Medulla oblongata (tissue), 1 donor: ENCODE results near the gene AVPR2.

Source experiments
- DNase-seq: peaks from one replicate; pipeline ENCODE4 v3.0.0-alpha.2; 2015; ENCODE audit errors: extremely low spot score

The AVPR2 gene

GRCh38 chrX:153932220-153932915, 27.9 kb downstream of the AVPR2 start:
- no peak for DNase-seq

DNA sequence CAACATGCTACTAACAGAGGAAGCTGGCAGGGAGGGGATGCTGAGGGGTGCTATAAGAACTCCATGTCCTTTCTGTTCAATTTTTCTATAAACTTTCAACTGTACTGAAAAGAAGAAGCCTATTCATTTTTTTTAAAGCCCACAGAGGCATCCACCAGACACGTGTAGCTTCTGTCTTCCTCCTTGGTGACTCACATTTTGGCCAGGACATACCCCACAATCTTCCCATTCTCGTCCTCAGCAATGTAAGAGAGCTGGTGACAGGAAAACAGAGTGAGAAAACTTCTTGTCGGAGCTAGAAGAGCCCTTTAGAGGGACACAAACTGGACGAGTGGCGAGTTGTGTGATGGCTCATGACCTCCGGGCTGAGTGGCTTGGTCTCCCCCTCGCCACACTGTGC, 29.3 kb downstream of the AVPR2 start:
- DNase-seq = no peak

DNA sequence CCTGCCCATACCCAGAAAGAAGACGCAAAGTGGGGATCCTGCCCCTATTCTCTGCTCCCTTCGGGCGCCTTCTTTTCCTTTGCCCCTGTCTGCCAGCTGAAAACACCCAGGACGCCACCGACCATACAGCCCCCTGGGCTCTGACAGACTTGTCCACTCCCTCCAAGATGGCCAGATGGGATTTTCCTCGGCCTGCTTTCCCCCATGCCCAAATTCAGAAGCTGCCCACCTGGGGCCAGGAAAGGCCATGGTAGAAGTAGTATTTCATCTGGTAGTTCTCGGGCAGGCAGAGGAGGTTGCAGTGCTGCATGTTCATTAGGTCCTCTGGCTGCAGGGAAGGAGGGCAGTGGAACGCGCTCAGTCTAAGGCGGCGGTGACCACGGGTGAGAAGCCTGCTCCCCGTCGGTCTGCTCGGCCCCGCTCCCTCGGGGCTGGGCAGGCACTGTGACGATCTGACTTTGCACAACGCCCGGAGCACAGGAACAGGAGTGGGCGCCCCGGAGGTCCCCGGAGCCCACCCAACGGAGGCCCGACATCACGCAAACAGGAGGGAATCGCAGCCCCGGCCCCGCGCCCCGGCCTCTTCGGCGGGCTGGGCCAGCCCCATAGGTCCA, 29.8 kb downstream of the AVPR2 start:
- DNase-seq = no peak

DNA sequence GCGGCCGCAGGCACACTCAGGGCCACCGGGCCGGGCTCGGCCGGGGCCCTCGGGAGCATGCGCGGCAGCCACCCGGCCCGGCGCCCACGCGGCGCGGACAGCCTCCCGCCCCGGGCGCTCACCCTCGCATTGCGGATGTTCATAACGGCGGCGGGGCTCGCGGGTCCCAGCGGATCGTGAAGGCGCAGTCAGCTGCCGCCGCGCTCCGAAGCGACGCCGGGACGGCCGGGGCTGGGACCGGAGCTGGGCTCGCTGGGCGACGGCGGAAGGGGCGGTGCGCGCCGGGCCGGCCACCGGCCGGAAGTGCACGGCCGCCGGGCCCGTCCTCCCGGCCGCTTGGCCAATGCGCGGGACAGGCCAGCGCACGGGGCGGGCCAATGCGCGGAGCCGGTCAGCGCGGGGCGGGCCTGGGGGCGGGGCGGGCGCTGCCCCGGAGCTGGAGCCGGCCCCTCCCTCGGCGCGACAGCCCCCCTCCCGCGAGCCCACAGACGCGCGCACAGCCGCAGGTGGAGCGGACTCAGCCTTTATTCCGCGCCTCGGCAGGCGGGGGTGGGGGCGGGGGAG, 30.4 kb downstream of the AVPR2 start, which contains the start of gene NAA10:
Gene NAA10, minus strand, starts transcription at position 276 of the 564 bp plus-strand sequence. Its CDS starts 133 bp downstream, at position 143.
- peak; percentile 58 for DNase-seq

GRCh38 chrX:153935326-153935851, 30.9 kb downstream of the AVPR2 start:
- no peak for DNase-seq

DNA sequence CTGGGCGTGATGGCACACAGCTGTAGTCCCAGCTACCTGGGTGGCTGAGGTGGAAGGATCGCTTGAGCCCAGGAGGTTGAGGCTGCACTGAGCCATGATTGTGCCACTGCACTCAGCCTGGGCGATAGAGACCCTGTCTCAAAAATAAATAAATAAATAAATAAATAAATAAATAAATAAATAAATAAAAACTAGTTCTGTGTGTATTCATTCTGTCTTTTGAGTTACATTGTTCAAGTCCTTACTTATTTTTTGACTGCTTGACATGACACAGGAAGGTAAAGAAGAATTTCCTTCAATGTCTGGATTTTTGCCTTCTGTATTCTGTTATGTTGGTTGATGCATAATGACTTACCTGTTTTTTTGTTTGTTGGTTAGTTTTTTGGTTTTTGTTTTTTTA, 32.6 kb downstream of the AVPR2 start:
- no peak for DNase-seq

DNA sequence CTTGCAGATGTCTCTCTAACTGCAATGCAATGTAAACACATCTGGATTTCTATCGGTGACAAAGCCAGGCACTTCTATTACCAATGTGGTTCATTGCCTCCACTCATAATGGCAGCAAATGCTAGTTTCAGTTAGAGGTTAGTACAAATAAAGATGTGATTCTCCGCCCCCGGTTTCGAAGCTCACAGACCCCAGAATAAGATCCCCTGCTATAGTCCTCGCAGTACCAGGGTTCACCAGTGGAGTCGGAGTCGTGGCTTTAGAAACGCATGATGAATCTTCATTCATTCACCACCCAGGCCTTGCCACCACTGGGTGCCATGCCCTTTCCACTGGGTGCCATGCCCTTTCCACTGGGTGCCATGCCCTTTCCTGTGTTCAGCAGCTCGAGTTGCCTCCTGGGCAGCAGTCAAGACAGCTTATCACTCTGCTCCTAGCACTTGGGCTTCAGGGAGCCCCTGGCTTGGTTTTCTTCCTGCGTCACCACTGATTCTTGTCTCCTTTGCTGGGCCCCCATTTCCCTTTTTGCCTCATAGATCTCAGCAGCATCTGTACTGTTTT, 33.8 kb downstream of the AVPR2 start:
- no peak for DNase-seq

GRCh38 chrX:153939573-153939972, 35.1 kb downstream of the AVPR2 start:
- DNase-seq = no peak

DNA sequence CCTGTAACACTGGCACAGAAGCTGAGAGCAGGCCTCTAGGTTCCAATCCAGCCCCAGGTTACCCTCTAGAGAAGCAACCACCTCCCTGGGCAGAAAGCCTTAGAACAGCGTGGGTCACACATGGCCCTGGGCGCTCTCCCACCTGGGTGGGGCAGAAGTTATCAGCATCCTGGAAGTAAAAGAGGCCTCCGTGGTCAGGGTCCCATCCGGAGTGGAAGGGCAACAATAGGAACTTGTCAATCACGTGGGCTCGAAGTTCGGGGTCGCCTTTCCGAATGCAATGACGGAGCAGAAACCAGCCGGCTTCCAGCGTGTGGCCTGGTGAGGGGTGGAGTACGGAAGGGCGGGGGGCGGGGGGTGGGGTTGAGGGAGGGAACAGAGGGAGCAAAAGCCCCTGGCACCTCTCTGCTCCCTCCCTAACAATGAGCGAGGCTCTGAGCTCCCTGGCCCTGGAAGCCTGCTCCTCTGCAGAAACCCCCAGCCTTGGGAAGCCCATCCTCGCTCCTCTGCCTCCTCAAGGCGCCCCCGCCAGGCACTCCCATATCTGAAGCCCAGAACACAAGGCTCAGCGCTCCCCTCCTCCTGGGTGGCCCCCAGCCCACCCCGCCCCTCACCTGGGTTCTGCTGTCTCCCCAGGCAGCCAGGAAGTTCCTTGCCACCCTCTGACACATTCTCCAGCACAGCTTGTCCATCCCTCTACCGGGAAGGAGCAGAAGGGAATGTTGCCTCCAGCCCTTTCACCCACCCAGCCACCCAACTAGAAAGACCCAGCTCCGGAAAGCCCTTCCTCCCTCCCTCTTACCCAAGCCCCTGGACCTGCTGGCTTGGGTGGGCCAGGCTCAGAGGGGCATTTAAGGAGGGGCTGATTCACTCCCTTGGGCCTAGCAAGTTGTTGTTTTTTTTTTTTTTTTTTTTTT, 37.1 kb downstream of the AVPR2 start:
- no peak for DNase-seq

GRCh38 chrX:153944140-153944799, 39.8 kb downstream of the AVPR2 start, which contains the start of gene RENBP:
RENBP (minus strand) TSS chrX:153944643; CDS start chrX:153944610, 33 bp downstream.
- peak; percentile 59 for DNase-seq

- DNase-seq = no peak
Measured at GRCh38 chrX:153944800-153945150, 40.3 kb downstream of the AVPR2 start.

DNA sequence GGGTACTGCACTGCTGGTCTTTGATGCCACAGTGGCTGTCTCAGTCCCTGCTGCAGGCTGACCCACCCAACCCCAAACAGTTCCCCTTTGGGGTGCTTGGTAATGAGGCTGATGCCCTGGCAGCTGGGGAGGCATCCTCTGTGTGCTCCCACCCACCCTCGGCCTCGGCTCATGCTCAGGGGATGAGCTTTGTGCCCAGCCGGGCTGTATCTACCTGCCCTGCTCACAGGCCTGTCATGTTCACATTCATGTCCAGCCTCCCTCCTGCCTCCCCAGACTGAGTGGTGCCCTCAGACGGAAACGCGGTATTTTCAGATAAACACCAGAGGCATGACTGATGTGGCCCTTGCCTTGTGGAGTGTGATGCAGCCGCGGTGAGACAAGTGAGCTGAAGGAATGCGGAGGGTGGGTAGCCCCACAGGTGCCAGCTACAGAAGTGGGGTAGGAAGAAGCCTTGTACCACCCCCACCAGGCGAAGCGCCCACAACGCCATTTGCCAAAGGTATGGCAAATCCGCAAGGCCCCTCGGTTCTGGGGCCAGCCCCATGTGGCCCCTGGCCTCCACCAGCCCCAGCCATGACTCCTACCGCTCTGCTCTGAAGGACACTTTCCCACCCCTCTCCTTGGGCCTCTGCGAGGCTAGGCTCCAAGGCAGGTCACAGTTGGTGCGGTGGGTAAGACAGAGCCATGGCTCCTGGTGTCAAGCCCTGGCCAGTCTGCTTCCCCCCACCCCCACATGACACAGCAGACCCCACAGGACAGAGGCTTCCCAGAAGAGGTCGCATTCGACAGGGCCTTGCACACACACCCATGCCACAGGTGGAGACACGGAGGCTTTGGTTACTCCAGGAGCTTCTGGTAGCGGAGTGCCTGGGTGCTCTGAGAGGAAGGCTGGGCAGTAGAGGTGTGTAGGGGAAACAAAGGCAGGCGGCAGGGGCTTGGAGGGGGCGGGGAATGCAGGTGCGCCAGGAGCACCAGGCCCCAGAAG, 41.8 kb downstream of the AVPR2 start:
- no peak for DNase-seq

- DNase-seq = peak; percentile 75
Measured at GRCh38 chrX:153947009-153947769, 42.7 kb downstream of the AVPR2 start.

DNA sequence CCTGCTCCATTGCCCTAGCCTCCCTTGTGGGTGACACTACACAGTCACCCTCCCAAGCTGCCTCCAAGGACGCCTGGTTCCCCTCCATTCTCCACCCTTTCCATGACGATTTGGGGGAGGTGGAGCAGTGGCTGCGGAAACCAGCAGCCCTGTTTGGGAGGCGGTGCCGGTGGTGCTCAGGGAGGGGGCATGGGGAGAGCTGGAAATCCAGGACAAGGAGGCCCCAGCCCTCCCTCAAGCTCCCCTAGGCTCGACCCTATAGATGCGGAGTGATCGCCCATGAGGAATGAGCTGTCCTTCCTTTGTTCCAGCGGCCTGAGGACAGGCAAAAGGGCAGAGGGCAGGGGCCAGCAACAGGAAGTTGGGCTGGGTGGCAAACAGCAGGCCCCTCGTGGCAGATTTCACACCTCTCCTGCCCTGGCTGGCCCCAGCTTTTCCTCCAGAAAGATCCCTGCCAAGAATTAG, 43.6 kb downstream of the AVPR2 start:
- DNase-seq = no peak

- DNase-seq = no peak
Measured at GRCh38 chrX:153948847-153949805, 44.7 kb downstream of the AVPR2 start.

DNA sequence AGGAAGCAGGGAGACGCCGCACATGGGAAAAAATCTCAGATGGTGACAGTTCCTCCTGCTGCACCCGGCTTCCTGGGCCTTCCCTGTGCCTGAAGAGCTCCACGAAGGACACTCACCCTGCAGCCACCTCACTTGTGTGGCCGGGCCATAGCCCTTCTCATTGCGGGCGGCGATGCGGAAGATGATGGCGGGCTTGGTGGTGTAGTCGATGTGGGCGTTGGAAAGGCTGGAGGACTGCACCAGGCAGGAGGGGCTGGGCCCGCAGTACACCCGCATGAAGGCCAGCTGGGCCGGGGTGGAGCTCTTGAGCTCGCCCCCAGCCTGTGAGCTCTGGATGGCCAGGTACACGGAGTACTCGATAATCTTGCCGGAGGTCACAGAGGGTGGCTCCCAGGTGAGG, 45.7 kb downstream of the AVPR2 start:
- DNase-seq = no peak

- no peak for DNase-seq
Measured at GRCh38 chrX:153951683-153952372, 47.4 kb downstream of the AVPR2 start.
